HG03135 (cell line): ENCODE data around the gene ARRB1.
"Not testable (repeated sequence)": the region's sequence is repeated elsewhere in the genome, so short reads cannot be mapped to it uniquely, and the experiment has no call there.

Experiments
- ATAC-seq: cut with Tn5 transposase; IDR thresholded peaks from one replicate; pipeline ENCODE4 v1.9.1; 2021; ENCODE audit warnings: mild to moderate bottlenecking, moderate library complexity; ENCODE audit not compliant: unreplicated experiment

The ARRB1 gene

DNA sequence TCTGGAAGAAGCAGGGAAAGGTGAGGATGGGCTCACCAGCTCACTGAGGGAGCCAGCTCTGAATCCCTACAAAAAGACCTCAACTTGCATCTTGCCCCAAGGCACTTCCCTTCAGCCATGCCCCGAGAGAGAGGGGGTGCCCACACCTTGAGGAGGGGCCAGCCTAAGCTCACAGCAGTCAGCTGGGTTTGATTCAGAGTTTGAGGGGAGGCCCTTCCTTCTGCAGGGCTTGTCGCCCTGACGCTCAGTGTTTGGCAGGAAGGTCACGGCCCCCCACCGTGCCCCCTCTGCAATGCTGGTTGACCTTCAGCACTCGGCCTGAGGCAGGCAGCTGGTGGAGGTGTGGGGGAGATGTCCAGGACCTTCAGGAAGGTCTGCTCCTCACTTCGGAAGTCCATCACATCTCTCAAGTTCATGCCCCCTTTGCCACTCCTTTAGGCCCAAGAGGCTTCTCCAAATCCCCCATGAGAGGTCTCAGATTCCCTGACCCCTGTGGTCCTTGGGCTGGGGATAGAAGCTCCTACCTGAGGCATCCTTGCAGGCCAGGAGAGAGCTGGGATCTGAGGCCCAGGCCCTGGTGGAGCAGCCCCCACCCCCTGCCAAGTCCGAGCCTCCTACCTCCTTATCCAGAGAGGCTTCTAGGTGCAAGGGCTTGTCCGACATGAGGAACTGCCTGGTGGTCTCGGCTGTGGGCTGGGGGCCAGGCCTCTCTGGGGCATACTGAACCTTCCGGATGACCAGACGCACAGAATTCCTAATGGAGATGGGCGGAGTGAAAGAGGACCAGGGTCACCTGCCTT, 73.3 kb downstream of the ARRB1 start:
- ATAC-seq = no peak

DNA sequence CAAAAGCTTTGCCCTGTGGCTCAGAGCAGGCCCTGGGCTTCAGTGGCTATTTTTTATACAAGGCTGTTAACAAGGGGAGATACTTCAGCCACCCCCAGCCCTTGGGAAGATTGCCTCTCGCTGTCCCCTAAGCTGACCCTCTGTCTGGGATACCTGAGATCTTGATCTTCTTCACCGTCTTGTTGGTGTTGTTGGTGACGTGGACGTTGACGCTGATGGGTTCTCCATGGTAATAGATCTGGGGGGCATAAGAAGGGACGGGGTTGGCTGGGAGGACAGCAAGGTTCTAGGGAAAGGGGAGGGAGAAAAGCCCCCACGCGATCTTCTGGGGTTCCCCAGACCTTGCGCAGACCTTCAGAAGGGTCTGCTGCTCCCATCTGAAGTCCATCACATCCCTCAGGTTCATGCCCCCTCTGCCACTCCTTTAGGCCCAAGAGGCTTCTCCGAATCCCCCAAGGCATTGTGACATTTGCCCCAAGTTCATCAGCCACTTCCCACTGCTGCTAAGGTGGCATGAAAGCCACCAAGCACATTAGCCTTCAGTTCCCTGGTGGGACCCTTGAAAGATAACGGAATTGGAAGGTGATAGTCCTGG, 74.2 kb downstream of the ARRB1 start:
- ATAC-seq = no peak

DNA sequence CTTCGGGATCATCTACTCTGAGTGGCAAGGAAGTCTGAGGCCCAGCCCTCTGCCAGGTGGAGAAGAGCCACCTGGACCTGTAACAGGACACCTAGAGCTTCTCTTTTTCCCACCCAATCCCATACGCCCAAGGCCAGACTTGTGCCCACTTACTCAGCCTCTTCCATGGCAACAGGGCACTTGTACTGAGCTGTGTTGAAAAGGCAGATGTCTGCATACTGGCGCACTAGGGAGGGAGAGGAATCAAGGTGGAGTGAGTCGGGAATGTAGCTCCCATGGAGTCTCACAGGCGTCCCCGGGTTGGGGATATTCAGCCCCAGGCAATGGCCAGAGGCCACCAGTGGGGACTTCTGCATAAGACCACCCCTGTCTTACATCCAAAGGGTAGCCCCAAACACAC, 74.8 kb downstream of the ARRB1 start:
- ATAC-seq = no peak

DNA sequence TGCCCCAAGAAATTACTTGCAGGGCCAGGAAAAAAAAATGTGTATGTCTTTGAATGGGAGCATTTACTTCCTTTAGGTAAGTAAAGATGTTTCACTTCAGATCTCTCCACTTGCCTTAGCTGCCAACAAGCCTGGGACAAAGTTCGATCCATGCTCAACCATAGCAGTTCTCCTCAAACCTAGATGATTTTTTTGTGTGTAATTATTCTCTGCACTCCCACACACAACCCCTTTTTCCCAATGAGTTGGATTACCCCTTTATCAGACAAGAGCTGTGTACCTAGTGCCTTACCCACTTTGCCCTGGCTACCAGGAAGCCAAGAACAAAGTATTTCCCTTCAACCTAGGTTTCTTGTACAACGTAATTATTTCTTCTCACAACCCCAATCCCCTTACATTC, 75.3 kb downstream of the ARRB1 start:
- no peak for ATAC-seq

DNA sequence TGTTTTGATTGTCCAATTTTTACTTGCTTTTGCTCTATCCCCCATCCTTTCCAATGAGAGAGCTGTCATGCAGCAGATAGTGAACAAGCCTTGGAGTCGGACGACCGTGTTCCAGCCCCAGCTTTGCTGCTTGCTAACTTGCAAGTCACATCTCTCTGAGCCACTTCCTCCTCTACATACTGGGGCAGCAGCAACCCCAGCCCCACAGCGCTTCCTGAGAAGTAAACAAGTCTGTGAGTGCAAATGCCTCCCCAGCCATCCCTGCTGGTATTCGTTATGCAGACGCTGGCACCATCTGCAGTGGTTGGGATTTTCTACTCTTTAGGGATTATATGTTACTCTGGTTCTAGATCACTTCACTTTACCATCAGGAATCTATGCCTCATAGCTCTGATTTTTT, 75.9 kb downstream of the ARRB1 start:
- ATAC-seq = no peak

DNA sequence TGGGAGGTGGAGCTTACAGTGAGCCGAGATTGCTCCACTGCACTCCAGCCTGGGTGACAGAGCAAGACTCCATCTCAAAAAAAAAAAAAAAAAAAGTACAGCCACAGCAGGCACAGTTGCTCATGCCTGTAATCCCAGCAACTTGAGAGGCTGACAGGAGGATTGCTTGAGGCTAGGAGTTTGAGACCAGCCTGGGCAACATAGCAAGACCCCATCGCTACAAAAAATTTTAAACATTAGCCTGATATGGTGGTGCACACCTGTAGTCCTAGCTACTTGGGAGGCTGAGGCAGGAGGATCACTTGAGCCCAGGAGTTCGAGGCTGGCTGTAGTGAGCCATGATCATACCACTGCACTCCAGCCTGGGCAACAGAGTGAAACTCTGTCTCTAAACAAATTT, 76.7 kb downstream of the ARRB1 start:
- not testable (repeated sequence) for ATAC-seq

DNA sequence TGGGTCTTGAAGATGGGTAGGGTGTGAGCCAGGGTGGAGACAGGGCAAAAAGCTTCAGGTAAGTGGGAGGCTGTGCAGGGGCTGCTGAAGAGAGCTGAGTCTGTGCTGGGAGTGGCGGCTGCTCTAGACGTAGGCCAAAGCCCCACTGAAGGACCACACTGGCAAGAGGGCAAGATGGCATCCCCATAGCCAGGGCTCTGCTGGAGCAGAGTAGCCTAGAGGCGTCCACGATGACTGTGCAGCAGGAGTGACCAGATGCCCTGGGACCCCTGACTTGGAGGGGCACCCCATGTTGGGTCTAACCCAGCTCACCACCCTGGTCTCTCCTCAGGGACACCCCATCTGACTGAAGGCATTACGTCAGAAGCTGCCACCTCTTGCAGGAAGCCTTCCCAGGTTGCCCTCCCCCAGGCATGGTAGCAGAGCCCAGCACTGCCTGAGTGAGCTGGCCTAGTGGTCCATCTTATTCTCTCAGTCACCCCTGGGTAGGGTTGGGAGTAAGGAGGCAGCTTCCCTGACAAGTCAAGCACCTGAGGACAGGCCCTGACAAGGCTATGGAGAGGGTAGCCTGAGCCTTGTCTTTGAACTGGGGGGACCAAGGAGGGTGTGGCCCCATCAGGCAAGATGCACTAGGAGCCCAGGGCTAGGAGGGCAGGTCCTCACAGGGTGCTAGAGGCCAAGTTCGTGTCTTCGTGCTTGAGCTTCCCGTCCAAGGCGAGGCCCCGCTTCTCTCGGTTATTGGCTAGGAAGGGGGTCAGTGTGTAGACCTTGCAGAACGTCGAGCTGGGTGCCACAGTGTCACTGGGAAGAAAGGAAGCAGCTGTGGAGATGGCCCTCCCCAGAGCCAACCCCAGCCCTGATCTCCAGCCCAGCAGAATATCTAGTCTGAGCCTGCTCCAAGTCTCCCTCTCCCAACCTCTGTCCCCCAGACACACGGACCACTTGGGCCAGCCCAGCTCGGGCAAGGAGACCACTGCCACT, 77.8 kb downstream of the ARRB1 start:
- ATAC-seq = no peak

DNA sequence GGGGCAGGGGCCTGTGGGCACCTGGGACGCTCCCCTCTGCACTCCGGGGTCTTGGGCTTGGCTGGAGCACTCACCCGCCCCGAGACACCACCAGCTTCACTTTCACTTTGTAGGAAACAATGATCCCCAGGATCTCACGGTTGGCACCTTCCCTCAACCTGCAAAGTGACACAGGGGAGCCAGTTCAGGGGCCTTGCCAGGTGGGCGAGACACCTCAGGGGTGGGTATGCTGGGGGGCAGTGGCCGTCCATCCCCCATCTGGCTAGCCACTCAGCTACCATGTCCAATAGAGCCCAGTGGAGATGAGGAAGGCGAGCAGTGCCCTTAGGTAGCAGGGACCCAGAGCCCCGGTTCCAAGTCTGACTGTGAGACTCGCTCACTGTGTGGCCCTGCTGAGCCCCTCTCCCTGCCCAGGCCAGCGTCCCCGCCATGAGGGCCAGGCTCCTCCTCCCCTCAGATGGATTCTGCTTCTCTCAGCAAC, 78.6 kb downstream of the ARRB1 start:
- no peak for ATAC-seq

DNA sequence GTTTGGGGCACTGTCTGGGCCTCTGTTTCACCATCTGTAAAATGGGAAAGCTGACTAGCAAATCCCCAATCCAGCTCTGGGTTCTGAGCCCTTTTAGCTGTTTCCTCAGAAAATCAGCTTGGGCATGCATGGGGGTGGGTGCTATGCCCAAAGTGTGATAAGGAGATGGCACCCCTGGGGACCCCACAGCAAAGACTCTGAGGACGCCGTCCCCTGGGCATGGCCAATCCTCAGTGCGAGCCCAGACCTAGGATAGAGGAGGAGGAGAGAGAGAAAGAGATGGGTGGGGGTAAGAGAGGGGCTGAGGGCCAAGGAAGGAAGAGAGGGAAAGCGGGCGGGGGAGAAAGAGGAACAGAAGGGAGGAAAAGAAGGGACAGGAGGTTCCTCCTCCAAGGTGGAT, 79.1 kb downstream of the ARRB1 start:
- ATAC-seq = no peak

DNA sequence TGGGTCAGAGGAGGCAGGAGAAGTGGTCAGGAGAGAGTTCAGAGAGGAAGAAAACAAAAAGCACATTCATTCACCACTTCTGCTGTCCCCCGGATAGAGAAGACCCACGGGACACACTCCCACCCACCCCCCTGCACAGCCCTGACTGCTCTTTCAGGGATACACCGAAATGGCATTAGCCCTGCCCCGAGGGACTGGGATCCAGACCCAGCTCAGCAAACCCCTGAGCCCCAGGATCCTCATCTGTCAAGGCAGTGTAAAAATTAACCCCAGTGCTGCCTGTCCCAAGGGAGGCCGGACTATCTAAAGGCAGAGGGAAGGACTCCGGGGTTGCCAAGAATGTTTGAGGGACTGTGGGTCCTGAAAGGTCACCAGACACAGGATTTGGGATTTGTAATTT, 79.7 kb downstream of the ARRB1 start:
- ATAC-seq = no peak

DNA sequence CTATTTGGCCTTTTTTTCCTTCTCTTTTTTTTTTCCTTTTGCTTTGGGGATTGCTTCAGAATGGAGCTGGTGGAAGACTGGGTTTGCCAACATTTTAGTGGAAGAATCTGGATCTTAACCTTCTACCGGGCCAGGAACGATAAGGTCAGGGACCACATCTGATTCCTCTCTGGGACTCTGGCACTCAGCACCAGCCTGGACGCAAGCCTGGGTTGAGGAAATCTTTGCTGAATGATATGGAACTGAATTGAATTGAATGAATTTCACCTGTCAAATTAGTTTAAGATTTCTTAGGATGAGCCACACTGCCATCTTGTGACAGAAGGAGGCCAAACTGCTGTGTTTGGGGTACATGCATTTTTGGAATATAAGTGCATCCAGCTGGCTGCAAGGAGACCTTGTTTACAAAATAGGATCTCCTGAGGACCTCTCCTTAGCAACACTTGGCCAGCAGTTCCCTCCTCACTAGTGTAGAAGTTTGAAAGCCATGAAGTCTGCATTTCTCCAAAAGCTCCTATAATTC, 80.5 kb downstream of the ARRB1 start:
- ATAC-seq = no peak

DNA sequence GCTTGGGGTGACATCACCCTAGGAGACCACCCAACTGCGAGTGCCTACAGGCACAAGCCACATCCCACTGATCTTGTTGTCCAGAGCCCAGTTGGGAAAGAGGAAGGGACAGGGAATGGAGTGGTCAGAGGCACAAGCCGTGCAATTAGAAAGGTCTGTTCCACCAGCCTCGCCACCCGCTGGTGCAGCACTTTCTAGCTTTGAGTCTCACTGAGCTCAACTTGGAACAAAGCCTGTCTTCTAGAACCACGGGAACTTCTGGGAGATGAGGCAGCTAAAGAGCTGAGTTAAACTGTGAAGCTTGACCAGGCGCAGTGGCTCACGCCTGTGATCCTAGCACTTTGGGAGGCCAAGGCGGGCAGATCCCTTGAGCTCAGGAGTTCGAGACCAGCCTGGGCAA, 81.6 kb downstream of the ARRB1 start:
- no peak for ATAC-seq

DNA sequence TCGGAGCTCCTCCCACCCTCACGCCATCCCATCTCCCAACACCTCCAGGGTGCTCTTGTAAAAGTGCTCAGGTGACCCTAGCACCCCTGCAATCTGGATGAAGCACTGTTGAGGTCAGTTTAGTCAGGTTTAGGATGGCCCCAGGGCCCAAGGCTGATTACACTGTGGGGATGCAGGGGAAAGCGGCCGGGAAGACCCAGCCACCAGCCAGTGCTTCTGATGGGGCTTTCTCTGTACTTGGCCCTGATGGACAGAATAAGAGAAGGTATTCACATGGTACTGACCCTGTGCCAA, 82.1 kb downstream of the ARRB1 start:
- no peak for ATAC-seq

DNA sequence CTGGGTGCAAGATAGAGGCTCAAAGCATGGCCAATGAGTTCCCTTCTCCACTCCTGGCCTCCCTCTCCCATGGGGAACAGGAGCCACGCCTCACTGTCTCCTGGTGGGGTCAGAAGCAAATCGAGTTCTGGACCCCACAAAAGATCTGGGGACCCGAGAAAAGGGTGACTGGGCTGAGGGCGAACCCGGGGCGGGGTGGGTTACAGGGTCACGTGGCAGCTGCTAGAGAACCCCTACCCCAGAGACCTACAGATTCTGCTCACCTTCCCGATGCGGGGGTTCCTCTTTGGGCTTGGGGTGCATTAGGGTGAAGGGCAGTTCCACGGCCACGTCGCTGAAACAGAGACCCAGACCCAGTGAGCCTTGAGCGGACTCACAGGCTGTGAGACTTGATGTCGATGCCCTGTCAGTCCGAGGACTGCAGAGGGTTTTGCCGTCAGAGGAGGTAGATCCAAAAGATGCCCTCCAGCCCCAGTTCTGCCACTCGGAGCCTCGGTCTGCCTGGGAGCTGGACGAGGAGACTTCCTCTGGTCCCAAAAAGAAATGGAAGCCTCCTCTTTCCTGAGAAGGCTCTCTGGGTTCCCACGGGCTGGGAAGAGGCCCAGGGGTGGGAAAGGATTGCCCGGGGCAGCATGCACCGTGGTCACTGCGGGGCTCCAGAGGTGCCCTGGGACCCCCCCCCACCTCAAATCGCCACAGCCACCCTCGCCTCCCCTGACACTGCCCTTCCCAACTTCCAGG, 82.7 kb downstream of the ARRB1 start:
- ATAC-seq = no peak

DNA sequence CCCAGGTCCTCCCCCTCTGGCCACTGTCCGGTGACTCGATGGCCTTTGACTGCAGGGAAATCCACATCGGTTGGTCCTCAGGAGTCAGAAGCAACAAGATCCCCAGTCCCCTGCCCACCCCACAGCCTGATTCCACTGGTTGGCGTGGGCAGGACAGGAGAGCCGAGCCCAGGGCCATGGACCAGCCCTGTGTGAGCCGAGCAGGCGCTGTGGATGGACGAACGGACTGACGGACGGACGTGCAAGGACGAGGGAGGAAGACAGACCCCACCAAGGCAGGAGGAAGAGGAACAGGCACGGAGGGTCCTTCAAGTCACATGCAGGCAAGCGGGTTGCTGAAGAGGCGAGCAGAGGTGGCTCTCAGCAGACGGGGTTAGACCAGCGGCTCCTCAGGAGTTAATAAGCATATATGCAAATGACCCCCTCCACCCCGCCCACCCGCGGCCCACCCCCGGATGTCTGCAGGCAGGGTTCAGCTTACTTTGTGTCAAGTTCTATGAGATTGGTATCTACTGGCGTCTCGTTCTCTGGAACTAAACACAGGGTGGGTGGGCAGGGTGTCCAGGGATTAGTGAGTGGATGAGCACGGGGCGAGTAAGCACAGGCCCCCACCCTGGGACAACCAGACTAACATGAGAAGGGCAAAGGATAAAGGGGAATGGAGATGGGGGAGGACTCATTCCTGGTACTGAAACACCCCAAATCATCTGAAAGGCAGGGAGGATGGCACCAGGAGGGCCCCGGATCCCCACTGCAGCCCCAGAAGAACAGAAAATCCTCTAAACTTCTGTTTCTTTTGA, 84.1 kb downstream of the ARRB1 start:
- ATAC-seq = no peak

DNA sequence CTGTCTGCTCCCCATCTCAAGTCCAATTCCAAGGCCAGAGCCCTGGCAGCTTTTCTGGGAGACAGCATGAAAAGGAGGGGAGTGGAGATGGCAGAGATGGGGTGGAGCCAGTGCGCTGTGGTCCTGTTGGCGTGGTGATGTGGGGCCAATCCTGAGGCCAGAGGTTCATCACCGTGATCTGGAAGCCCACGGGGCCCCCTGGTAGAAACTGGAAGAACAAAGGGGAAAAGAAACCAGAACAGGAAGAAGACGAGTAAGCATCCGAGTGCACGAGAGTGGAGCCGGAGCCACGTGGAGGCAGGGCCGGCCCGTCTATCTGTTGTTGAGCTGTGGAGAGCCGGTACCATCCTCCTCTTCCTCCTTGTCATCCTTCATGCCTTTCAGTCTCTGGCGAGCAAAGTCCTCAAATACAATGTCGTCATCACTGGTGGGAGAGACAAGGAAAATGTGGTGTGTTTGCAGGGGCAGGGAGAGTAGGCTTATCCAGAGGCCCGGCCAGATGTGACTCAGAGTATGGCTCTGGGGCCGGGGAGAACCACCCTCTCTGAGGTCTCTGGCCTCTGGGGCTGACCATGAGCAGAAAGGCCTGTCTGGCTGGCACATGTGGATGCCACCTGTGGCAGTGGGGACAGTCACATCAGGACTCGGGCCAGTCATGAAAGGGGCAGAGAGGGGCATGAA, 85.5 kb downstream of the ARRB1 start:
- ATAC-seq = no peak

DNA sequence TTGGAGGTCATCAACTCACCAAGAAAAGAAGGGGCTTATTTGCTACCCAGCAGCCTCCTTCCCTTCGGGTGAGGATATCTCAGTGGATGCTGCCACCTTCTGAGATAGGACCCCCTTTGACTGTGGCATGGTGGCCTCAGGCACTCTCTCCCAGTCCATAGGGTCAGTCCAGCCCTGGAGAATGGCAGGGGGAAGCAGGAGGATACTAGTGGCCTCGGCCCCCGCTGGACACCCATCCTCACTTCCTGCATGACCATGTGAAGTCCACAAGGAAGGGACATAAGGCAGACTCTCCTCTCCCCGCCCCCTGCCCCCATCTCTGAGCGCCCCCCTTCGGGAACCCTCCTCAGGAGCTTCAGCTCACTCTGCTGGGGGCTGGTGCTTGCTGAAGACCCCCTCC, 86.5 kb downstream of the ARRB1 start:
- ATAC-seq = no peak

DNA sequence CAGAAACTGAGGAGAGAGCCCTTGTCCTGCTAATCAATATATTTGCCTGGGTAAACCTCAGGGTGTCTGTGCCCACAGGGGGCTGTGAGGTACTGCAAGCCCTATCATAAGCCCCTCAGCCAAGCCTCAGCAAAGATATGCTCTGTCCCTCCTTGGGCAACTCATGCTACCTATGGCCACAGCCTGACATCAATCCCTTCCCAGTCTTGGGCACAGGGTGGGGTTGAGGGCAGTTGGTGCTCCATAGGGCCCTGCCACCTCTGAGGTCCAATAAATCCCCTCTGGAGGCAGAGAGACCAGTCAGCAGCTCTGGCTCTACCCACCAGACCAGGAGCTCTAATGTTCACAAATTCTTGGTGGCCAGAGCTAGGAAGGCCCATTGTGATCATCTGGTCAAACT, 87.1 kb downstream of the ARRB1 start:
- no peak for ATAC-seq

DNA sequence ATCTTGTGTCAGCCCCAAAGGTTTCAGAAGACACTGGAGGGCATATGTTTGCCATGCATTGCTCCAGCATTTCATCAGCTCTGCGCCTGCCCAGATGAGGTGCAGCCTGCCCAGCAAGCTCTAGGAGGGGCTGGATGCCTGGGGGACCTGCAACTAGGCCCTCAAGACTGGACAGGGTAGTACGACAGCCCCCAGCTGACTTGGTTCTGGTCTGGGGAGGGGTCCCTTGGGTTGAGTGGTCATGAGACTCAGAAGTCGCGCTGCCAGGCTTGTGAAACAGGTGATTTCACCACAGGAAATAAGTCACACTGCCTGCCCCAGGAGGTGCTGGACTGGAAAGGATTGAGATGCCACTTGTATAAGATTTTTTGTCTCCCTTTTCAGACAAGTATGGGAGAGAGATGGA, 87.5 kb downstream of the ARRB1 start:
- ATAC-seq = no peak
